ENCODE data around the gene RTF2.
"Not testable (repeated sequence)": the region's sequence is repeated elsewhere in the genome, so short reads cannot be mapped to it uniquely, and the experiment has no call there.

RTF2 gene

DNA sequence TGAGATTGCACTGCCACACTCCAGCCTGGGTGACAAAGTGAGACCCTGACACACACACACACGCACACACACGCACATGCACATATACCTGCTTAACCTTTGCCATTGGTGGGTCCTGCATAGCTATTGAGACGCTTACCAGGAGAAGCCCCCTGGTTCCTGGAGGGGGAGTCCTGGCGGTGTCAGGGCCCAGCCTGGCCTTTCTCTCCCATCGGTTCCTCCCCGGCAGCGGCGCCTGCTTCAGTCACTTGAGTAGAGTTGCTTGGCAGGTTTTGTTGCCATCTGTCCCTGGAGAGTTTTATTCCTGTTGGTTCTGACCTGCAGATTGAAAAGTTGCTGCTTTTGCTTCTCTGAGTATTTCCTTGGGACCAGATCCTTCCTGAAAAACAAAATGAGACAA lies 35.5 kb downstream of the RTF2 start:
- no peak for DNase-seq

DNA sequence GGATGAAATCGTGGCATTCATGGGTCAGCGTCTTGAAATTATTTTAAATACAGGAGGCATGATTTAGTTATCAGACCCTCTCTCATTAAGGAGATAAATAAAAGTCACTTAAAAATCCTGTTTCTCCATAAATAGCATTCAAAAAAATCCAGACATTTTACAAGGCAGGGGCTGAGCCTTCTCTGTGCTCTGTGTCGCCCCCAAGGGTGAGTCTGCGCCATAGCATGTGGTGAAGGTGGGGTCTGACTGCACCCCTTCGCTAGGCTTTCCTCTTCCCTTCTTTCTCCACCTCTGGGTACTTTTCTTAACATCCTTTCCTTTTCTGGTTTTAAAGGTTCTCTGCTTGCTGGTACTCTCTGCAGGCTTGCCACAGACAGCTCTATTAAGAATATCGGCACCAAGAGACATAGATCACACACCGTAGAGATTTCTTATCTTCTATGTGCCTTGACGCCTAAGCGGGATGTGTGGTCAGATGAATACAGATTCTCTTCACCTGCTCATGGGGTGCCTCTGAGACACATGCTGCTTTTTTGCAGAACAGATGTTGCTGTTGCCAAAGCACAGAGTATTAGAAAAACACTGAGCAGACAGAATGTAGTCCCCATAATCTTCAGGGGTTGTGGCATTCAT lies 36.1 kb downstream of the RTF2 start:
- DNase-seq = no peak

DNA sequence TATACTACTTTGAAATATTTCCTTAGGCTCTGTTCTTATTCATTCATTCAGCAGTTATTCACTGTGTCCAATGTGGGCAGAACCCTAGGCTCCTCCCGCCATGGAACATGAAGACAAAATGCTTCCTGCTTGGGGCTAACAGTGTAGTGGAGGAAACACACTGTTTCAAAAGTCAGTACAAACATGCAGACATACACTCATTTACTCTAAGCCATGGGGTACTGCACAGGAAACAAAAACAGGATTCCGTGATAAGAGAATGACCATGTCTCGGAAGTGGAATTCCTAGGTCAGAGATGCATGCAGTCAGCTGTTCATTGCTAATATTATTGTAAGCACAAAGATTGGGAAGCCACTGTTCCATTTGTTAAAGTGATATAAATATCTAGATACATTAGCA lies 37.7 kb downstream of the RTF2 start:
- DNase-seq = no peak

DNA sequence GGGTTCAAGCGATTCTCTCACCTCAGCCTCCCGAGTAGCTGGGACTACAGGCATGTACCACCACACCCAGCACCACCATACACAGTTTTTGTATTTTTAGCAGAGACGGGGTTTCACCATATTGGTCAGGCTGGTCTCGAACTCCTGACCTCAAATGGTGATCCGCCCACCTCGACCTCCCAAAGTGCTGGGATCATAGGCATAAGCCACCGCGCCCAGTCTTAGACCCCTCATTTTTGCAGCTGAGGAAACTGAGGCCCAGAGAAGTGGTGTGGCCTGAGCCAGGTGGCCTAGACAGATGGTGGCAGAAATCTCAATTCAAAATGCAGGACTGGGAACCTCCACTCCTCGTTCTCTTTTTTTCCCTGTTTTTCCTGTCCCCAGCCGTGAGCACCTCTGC lies 43.5 kb downstream of the RTF2 start:
- no peak for DNase-seq

GRCh38 chr20:56513161-56514150 lies 45.0 kb downstream of the RTF2 start:
- no peak for DNase-seq

- no peak for DNase-seq
Observed at GRCh38 chr20:56516631-56517030, 48.2 kb downstream of the RTF2 start.

DNA sequence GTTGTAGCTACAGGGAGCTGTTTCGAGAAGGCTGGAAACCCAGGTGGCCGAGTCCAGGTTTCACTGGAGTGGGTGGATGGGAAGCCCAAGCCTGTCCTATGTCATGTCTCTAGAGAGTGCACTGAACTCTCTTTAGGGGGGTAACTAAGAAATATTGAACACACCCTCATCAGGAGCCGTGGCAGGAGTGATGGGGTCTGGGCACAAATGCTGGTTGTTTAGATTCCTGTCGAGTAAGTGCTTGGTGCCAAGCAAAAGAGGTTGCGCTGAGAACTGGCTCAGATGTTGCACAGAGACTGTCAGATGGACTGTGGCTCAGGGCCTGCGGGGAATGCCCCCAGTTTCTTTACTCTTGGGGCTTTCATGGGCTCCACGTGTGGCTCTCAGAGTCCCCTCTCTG lies 48.8 kb downstream of the RTF2 start:
- no peak for DNase-seq

DNA sequence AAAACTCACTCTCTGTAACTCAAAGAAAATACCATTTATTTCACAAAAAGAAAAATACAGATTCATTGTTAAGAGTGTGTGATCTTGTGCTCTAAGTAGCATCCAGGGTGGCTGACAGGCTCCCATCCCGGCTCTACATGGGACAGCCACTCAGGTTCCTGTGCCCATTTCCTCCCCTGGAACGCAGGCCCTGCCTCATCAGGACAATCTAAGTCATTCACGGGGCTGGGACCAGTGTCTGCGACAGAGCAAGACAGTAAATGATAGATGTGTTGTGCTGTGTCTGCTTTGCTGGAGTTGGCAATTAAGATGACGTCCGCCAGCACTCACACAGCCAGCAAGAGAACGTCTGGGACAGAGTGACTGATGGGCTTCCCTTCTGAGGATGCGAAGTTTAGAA lies 49.2 kb downstream of the RTF2 start:
- no peak for DNase-seq

GRCh38 chr20:56518126-56518525 lies 49.7 kb downstream of the RTF2 start:
- no peak for DNase-seq

DNA sequence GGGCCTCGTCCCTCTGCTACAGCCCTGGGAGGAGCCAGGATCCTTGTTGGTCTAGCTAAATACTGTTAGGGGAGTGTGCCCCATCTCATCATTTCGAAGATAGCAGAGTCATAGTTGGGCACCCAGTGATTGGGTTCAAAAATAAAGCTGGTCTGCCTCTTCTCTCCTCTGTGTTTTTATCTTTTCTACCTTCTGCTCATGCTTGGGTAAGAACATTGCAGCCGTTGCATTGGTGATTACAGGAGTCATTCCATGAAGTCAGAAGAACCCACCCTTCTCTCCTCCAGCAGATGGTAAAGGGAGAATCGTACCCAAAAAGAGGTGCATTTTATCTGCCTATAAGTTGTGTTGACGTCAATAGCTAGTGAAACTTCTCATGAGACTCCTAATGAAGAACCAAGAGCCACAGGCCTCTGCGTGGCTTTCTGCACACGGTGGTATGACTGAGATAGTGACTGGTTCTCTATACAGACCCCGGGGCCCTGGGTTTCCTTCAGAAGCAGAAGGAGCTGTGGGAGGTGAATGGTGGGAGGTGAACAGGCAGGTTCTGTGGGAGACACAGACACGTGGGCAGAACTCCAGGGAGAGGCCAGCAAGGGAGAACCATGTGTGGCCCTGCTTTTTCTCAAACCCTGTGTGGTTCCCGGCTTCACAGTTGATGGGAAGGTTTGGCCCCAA lies 50.4 kb downstream of the RTF2 start:
- no peak for DNase-seq

- no peak for DNase-seq
Observed at GRCh38 chr20:56519551-56519950, 51.1 kb downstream of the RTF2 start.

GRCh38 chr20:56520180-56520579 lies 51.8 kb downstream of the RTF2 start:
- no peak for DNase-seq

- DNase-seq = not testable (repeated sequence)
Observed at GRCh38 chr20:56520746-56521354, 52.4 kb downstream of the RTF2 start.

DNA sequence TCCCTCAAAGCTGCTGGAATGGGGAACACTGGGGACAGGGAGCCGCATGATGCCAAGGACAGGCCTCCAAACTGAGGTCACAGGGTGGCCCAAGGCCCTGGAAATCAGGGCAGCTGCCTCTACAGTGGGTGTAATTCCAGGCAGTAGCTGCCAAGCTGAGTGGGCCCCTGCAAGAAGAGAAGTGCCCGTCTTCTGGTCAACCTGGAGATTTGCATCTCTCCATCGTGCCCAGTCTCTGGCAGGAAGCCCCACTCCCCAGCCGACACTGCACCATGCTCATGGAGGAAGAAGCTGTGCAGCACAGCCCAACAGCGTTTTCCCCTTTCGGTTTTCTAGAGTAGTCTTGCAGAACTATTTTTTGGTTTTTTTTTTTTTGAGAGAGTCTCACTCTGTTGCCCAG lies 53.9 kb downstream of the RTF2 start:
- DNase-seq = no peak

- DNase-seq = not testable (repeated sequence)
Observed at GRCh38 chr20:56524444-56524843, 56.0 kb downstream of the RTF2 start, which contains the start of gene FAM209A. TSS of gene FAM209A (plus strand) at chr20:56524744. CDS start at chr20:56524809, 65 bp downstream.

- DNase-seq = no peak
Observed at GRCh38 chr20:56527521-56527920, 59.1 kb downstream of the RTF2 start.

GRCh38 chr20:56532946-56533345 lies 64.5 kb downstream of the RTF2 start, which contains the start of gene FAM209B:
TSS of gene FAM209B (plus strand) at chr20:56533246. CDS start at chr20:56533342, 96 bp downstream.
- DNase-seq = not testable (repeated sequence)

DNA sequence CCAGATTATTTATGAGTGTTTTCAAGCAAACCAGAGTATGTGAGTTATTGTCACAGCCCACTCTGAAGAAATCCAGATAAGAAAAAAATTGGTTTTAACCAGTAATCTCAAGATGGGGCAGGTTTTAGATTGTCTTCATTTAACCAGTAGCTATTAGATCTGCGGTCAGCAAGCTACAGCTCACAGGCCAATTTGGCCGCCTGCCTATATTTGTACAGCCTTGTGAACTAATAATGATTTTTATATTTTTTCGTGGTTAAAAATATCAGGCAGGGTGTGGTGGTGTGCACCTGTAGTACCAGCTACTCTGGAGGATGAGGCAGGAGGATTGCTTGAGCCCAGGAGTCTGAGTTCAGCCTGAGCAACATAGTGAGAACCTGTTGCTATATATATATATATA lies 69.6 kb downstream of the RTF2 start:
- DNase-seq = no peak

GRCh38 chr20:56540415-56540814 lies 72.0 kb downstream of the RTF2 start:
- DNase-seq = no peak

DNA sequence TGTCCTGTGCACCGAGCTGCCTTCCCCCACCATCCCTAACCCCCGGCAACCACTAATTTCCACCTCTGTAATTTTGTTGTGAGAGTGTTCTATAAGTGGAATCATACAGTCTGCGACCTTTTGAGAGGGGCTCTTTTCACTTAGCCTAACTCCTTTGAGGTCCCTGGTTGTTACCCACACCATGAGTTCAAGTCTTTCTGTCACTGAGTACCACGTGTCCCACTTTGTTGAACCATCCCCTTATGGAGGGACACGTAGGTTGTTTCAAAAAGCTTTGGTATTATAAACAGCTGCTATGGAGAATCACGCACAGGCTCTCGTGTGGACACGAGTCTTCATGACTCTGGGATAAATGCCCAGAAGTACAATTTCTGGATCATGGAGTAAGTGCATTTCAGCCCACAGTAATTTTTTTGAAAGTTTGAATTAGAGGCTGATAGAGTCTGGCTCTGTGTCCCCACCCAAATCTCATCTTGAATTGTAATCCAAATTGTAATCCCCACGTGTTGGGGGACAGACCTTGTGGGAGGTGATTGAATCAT lies 74.1 kb downstream of the RTF2 start:
- DNase-seq = no peak

DNA sequence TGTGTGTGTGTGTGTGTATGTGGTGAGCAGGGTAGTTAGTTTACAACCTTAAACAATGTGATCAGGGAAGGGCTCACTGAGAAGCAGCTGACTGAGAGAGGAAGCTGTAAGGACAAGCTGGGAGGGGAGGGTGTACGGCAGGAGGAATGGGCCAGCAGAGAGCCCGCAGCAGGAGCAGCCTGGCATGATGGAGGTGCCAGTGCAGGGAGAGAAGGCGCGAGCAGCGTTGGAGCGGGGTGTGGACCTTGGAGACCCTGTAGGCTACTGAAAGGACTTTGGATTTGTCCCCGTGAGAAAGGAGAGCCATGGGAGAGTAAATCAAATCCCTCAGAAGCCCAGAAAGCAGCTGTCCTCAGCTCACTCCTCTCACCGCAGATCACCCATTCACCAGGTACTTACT lies 83.1 kb downstream of the RTF2 start:
- DNase-seq = no peak

DNA sequence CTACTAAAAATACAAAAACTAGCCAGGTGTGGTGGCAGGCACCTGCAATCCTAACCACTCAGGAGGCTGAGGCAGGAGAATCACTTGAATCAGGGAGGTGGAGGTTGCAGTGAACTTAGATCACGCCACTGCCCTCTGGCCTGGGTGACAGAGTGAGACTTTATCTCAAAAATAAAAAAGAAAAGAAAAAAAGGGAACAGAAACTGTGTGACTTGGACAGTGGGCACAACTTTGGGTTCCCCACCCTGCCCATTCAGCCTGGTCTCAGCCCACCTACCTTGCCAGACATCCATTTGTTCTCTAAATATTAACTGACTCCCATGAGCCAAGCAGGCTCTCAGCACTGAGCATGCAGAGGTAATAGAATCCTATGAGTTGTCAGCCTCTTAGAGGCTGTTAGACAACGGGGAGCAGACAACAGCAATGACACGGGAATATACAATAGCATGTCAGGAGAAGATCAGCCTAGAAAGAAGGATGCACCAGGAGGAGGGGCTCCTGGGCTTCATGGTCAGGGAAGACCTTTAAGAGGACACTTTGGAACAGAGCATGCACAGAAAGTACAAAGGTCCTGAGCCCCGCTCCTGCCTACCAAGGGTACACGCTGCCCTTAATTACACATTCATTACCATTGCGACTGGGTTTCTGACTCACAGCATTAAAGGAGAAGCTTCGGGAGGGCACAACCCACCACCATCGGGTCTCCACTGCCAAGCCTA lies 84.6 kb downstream of the RTF2 start:
- no peak for DNase-seq
